ENCODE measurements around the gene CCDC70.
"Not testable (repeated sequence)": the region's sequence is repeated elsewhere in the genome, so short reads cannot be mapped to it uniquely, and the experiment has no call there.

The CCDC70 gene

GRCh38 chr13:51861723-51862300, at the start of gene CCDC70:
TSS of gene CCDC70 (plus strand) at chr13:51861969. CDS start at chr13:51865412, 3,443 bp downstream.
- no peak for DNase-seq

GRCh38 chr13:51814071-51814470, 47.7 kb upstream of the CCDC70 start:
- no peak for DNase-seq

GRCh38 chr13:51814825-51815650, 46.7 kb upstream of the CCDC70 start:
- peak; percentile 75 for DNase-seq

- DNase-seq, result no peak
These were observed 45.9 kb upstream of the CCDC70 start for GRCh38 chr13:51815848-51816247.

GRCh38 chr13:51816604-51817249, 45.0 kb upstream of the CCDC70 start:
- DNase-seq, result no peak

- DNase-seq, result no peak
These were observed 44.1 kb upstream of the CCDC70 start for GRCh38 chr13:51817717-51818116.

- DNase-seq, result no peak
These were observed 43.5 kb upstream of the CCDC70 start for GRCh38 chr13:51818276-51818675.

- no peak for DNase-seq
These were observed 42.8 kb upstream of the CCDC70 start for GRCh38 chr13:51818781-51819511.

- DNase-seq, result no peak
These were observed 42.2 kb upstream of the CCDC70 start for GRCh38 chr13:51819544-51819943.

GRCh38 chr13:51820016-51820597, 41.7 kb upstream of the CCDC70 start:
- DNase-seq, result no peak

- DNase-seq, result peak; percentile 20
These were observed 40.2 kb upstream of the CCDC70 start for GRCh38 chr13:51821606-51822005.

GRCh38 chr13:51822106-51822815, 39.5 kb upstream of the CCDC70 start:
- DNase-seq, result no peak

- no peak for DNase-seq
These were observed 38.4 kb upstream of the CCDC70 start for GRCh38 chr13:51823359-51823758.

GRCh38 chr13:51823863-51824262, 37.9 kb upstream of the CCDC70 start:
- no peak for DNase-seq

GRCh38 chr13:51824712-51825111, 37.1 kb upstream of the CCDC70 start:
- not testable (repeated sequence) for DNase-seq

GRCh38 chr13:51825165-51825592, 36.6 kb upstream of the CCDC70 start:
- no peak for DNase-seq

- DNase-seq, result no peak
These were observed 36.0 kb upstream of the CCDC70 start for GRCh38 chr13:51825681-51826254.

- no peak for DNase-seq
These were observed 35.2 kb upstream of the CCDC70 start for GRCh38 chr13:51826606-51827005.

GRCh38 chr13:51827254-51827653, 34.5 kb upstream of the CCDC70 start:
- DNase-seq, result no peak

GRCh38 chr13:51828730-51829567, 32.8 kb upstream of the CCDC70 start:
- DNase-seq, result no peak

GRCh38 chr13:51829568-51829899, 32.2 kb upstream of the CCDC70 start:
- DNase-seq, result no peak
